ENCODE data around the gene MYH1. TPM values are rescaled to one million over a fixed set of nuclear protein-coding genes. Genes with fewer than 3 reads are reported as not detected.

MYH1 gene
- total and polyA plus RNA-seq, 9 donors: 0.12 TPM; not detected in 8

GRCh38 chr17:10458701-10459100, 59.6 kb downstream of the MYH1 start:
- no peak overlapping the region for H3K4me3 ChIP-seq
- no peaks in the 10 kb centered on the region for H3K36me3 ChIP-seq
- no peak overlapping the region for H3K27ac ChIP-seq
- no peaks in the 10 kb centered on the region for H3K4me1 ChIP-seq (ENCODE audit: insufficient read depth)
- no peaks in the 10 kb centered on the region for H3K27me3 ChIP-seq
- 28 to 37% (median 32%) methylated on average over 3 of the region's 3 CpGs for WGBS, 3 donors
- no peaks in the 10 kb centered on the region for H3K9me3 ChIP-seq
- no peak for DNase-seq
- no peak for TF ChIP-seq POLR2A (IDR thresholded peaks at IDR 0.05)
- TF ChIP-seq EP300 (IDR thresholded peaks at IDR 0.05): no peak
- TF ChIP-seq CTCF (IDR thresholded peaks at IDR 0.05): no peak
- intact Hi-C loops (cut with DNase I): no loop called here

GRCh38 chr17:10457952-10458351, 60.4 kb downstream of the MYH1 start:
- no peak for DNase-seq
- WGBS, 3 donors: 51 to 55% (median 53%) methylated on average over 1 of the region's 1 CpG
- H3K4me1 ChIP-seq (ENCODE audit: insufficient read depth): no peaks in the 10 kb centered on the region
- no peak overlapping the region for H3K27ac ChIP-seq
- TF ChIP-seq POLR2A (IDR thresholded peaks at IDR 0.05) (no peak), EP300 (IDR thresholded peaks at IDR 0.05) (no peak), CTCF (IDR thresholded peaks at IDR 0.05) (no peak)
- no peaks in the 10 kb centered on the region for H3K9me3 ChIP-seq
- intact Hi-C loops (cut with DNase I): no loop called here
- H3K4me3 ChIP-seq: no peak overlapping the region
- H3K27me3 ChIP-seq: no peaks in the 10 kb centered on the region
- no peaks in the 10 kb centered on the region for H3K36me3 ChIP-seq

GRCh38 chr17:10447026-10447931, 71.1 kb downstream of the MYH1 start:
- no peak for DNase-seq
- TF ChIP-seq POLR2A (IDR thresholded peaks at IDR 0.05) (no peak), EP300 (IDR thresholded peaks at IDR 0.05) (no peak), CTCF (IDR thresholded peaks at IDR 0.05) (no peak)
- H3K27me3 ChIP-seq: no peaks in the 10 kb centered on the region
- no peaks in the 10 kb centered on the region for H3K4me1 ChIP-seq (ENCODE audit: insufficient read depth)
- H3K36me3 ChIP-seq: no peaks in the 10 kb centered on the region
- intact Hi-C loops (cut with DNase I): no loop called here
- no peak overlapping the region for H3K27ac ChIP-seq
- H3K4me3 ChIP-seq: no peak overlapping the region
- WGBS, 3 donors: 63 to 67% (median 67%) methylated on average over 7 of the region's 7 CpGs
- no peaks in the 10 kb centered on the region for H3K9me3 ChIP-seq

Other genes with a start within 250 kb of the MYH1 start
- not detected for gene MYH13, start 145.5 kb downstream of the MYH1 start, total RNA-seq
- gene MYH13, start 145.5 kb downstream of the MYH1 start, polyA plus RNA-seq: not detected
- gene MYH8, start 96.6 kb downstream of the MYH1 start, total RNA-seq: not detected
- not detected for gene MYH8, start 96.6 kb downstream of the MYH1 start, polyA plus RNA-seq
- gene MYH4, start 49.0 kb downstream of the MYH1 start, total RNA-seq: not detected
- not detected for gene MYH4, start 49.0 kb downstream of the MYH1 start, polyA plus RNA-seq
- 1 to 10 TPM in 1 of 7 donors, under 1 TPM in 1, not detected in 5; 0.13 to 2.0 TPM for gene MYH2, start 31.1 kb upstream of the MYH1 start, total RNA-seq
- gene MYH2, start 31.1 kb upstream of the MYH1 start, polyA plus RNA-seq: under 1 TPM in 1 of 2 donors, not detected in 1; 0.25 TPM
- gene MYH3, start 138.8 kb upstream of the MYH1 start, total RNA-seq: 1 to 10 TPM; 2.2 to 5.7 (median 3.0) TPM
- 1 to 10 TPM; 1.5 to 2.1 TPM for gene MYH3, start 138.8 kb upstream of the MYH1 start, polyA plus RNA-seq
- 10 to 100 TPM in 6 of 7 donors, 1 to 10 TPM in 1; 9.5 to 26.5 (median 20.7) TPM for gene SCO1, start 179.0 kb upstream of the MYH1 start, total RNA-seq
- 10 to 100 TPM; 10.8 to 22.3 TPM for gene SCO1, start 179.0 kb upstream of the MYH1 start, polyA plus RNA-seq
- gene ADPRM, start 179.1 kb upstream of the MYH1 start, total RNA-seq: 10 to 100 TPM; 12.4 to 17.7 (median 13.0) TPM
- 10 to 100 TPM; 16.5 to 21.6 TPM for gene ADPRM, start 179.1 kb upstream of the MYH1 start, polyA plus RNA-seq
- gene TMEM220, start 211.5 kb upstream of the MYH1 start, total RNA-seq: 10 to 100 TPM in 3 of 7 donors, 1 to 10 TPM in 4; 5.4 to 14.1 (median 9.8) TPM
- 10 to 100 TPM in 1 of 2 donors, 1 to 10 TPM in 1; 8.4 to 11.0 TPM for gene TMEM220, start 211.5 kb upstream of the MYH1 start, polyA plus RNA-seq